Suprapubic skin (tissue), 4 donors: ENCODE measurements around the gene TMEM35B. TPM values are rescaled to one million over a fixed set of nuclear protein-coding genes. Genes with fewer than 3 reads are reported as not detected.
"Not testable (repeated sequence)": the region's sequence is repeated elsewhere in the genome, so short reads cannot be mapped to it uniquely, and the experiment has no call there.

Experiments used
- DNase-seq, 2 donors: peaks; one replicate each; pipeline ENCODE4 v3.0.0-alpha.2; 2019; ENCODE audit warnings: low spot score in 2 of 2
- H3K27ac ChIP-seq: fragments of 200-600 bp; sonication (generic); one replicate; pipeline ENCODE4 v1.5.1; 2019
- H3K27me3 ChIP-seq: fragments of 200-600 bp; sonication (generic); one replicate; pipeline ENCODE4 v1.5.1; 2019
- H3K36me3 ChIP-seq: fragments of 200-600 bp; sonication (generic); one replicate; pipeline ENCODE4 v1.5.1; 2019
- H3K4me1 ChIP-seq: fragments of 200-600 bp; sonication (generic); one replicate; pipeline ENCODE4 v1.5.1; 2019
- H3K4me3 ChIP-seq: fragments of 200-600 bp; sonication (generic); one replicate; pipeline ENCODE4 v1.5.1; 2019; ENCODE audit warnings: mild to moderate bottlenecking
- H3K9me3 ChIP-seq: fragments of 200-600 bp; sonication (generic); one replicate; pipeline ENCODE4 v1.5.1; 2019
- CTCF ChIP-seq, 2 donors: fragments of 200-600 bp in 1 of 2; fragments of 450-650 bp in 1 of 2; sonication (generic) in 1 of 2; IDR thresholded peaks; one replicate each; pipeline ENCODE4 v1.5.1; 2016 to 2019; ENCODE audit warnings: antibody characterized with exemption in 2 of 2, mild to moderate bottlenecking in 1 of 2, moderate library complexity in 1 of 2
- EP300 ChIP-seq: sonication (generic); formaldehyde crosslinking; IDR thresholded peaks from one replicate; pipeline ENCODE4 v1.6.1; 2017; ENCODE audit warnings: antibody characterized with exemption
- POLR2A ChIP-seq, 2 donors: fragments of 450-650 bp; IDR thresholded peaks; one replicate each; pipeline ENCODE4 v1.6.1; 2017; ENCODE audit warnings: antibody characterized with exemption in 2 of 2, mild to moderate bottlenecking in 2 of 2, moderate library complexity in 2 of 2
- POLR2AphosphoS5 ChIP-seq, 3 donors: sonication (generic); formaldehyde crosslinking; IDR thresholded peaks; one replicate each; pipeline ENCODE4 v1.6.1; 2017; ENCODE audit warnings: antibody characterized with exemption in 3 of 3
- WGBS: methylation state at CpG from one replicate; pipeline ENCODE4 v1.1.5; 2018; 5-methylcytosine and 5-hydroxymethylcytosine counted together
- total RNA-seq, 4 donors: library from RNA; depleted of rRNA; stranded (reverse); fragments of >200 nt; gene quantifications; one replicate each; pipeline ENCODE4 v1.1.0, GENCODE V29; 2016

The TMEM35B gene
- total RNA-seq, 4 donors from 2014 or later: 6.5 to 12.2 (median 8.6) TPM

GRCh38 chr1:34946211-34946610 lies 38.9 kb downstream of the TMEM35B start:
- Histone ChIP-seq H3K9me3 (no peaks in the 10 kb centered on the region), H3K27ac (no peak overlapping the region), H3K4me3 (no peak overlapping the region), H3K27me3 (peaks cover 5% of the 10 kb centered on the region), H3K4me1 (no peaks in the 10 kb centered on the region), H3K36me3 (no peaks in the 10 kb centered on the region)
- no peak for DNase-seq
- TF ChIP-seq CTCF (IDR thresholded peaks at IDR 0.05) (no peak), POLR2AphosphoS5 (IDR thresholded peaks at IDR 0.05) (no peak), EP300 (no peak), POLR2A (IDR thresholded peaks at IDR 0.05) (no peak)
- WGBS: 83% methylated on average over 6 of the region's 6 CpGs

GRCh38 chr1:34941798-34942197 lies 43.3 kb downstream of the TMEM35B start:
- H3K27me3 ChIP-seq, DNase-seq, H3K27ac ChIP-seq, H3K4me1 ChIP-seq, H3K9me3 ChIP-seq, H3K36me3 ChIP-seq, H3K4me3 ChIP-seq: not testable (repeated sequence)
- 93% methylated on average over 2 of the region's 2 CpGs for WGBS

Other genes starting within 250 kb of the TMEM35B start
- 100 to 1,000 TPM in 2 of 4 donors, 10 to 100 TPM in 2; 45.8 to 164 (median 123) TPM for gene GJB5, start 230.3 kb downstream of the TMEM35B start, total RNA-seq
- gene GJB4, start 225.6 kb downstream of the TMEM35B start, total RNA-seq: 10 to 100 TPM; 13.7 to 41.4 (median 35.5) TPM
- gene GJB3, start 204.1 kb downstream of the TMEM35B start, total RNA-seq: 100 to 1,000 TPM in 3 of 4 donors, 10 to 100 TPM in 1; 76.0 to 268 (median 186) TPM
- 10 to 100 TPM in 3 of 4 donors, 1 to 10 TPM in 1; 5.3 to 15.2 (median 11.8) TPM for gene GJA4, start 192.3 kb downstream of the TMEM35B start, total RNA-seq
- 10 to 100 TPM; 17.1 to 38.1 (median 31.5) TPM for gene SMIM12, start 125.6 kb downstream of the TMEM35B start, total RNA-seq
- gene DLGAP3, start 55.7 kb downstream of the TMEM35B start, total RNA-seq: under 1 TPM in 1 of 4 donors, not detected in 3; 0.55 TPM
- gene ZMYM6, start 46.6 kb upstream of the TMEM35B start, total RNA-seq: 10 to 100 TPM; 14.4 to 26.2 (median 14.9) TPM
- gene ZMYM1, start 94.0 kb upstream of the TMEM35B start, total RNA-seq: 10 to 100 TPM in 2 of 4 donors, 1 to 10 TPM in 2; 6.7 to 15.9 (median 12.0) TPM
- gene SFPQ, start 207.8 kb upstream of the TMEM35B start, total RNA-seq: 100 to 1,000 TPM; 136 to 365 (median 191) TPM